ENCODE results near the gene PAK5.

The PAK5 gene

GRCh38 chr20:9838378-9839295 is at the start of gene PAK5:
Gene PAK5, minus strand, starts transcription at chr20:9839076. Its CDS starts 194,748 bp downstream, at chr20:9644328.
- Histone ChIP-seq H3K4me1 (ENCODE audit: control insufficient read depth, insufficient read depth, low read length) (peaks cover 7% of the 10 kb centered on the region), H3K36me3 (ENCODE audit: control insufficient read depth, insufficient read depth, low read length) (no peaks in the 10 kb centered on the region), H3K9ac (ENCODE audit: low read length) (peak within 1 kb of the TSS; percentile 19), H3K4me3 (ENCODE audit: low read depth, low read length) (peak within 1 kb of the TSS; percentile 88), H3K9me3 (ENCODE audit: control insufficient read depth, insufficient read depth, low read depth, low read length) (no peaks in the 10 kb centered on the region), H3K27ac (ENCODE audit: low read depth, low read length) (no peak within 1 kb of the TSS), H3K27me3 (ENCODE audit: control insufficient read depth, insufficient read depth, low read length) (peaks cover 43% of the 10 kb centered on the region)

DNA sequence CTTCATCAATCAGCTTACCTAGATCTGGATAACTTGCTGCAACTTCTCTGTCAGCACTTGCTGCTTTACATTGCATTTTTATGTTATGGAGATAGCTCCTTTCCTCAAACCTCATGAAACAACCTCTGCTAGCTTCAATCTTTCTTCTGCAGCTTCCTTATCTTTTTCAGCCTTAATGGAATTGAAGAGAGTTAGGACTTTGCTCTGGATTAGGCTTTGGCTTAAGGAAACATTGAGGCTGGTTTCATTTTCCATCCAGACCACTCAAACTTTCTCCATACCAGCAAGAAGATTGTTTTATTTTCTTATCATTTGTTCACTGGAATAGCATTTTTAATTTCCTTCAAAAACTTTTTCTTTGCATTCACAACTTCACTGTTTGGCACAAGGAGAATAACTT is 48.8 kb upstream of the PAK5 start:
- Histone ChIP-seq H3K27me3 (ENCODE audit: control insufficient read depth, insufficient read depth, low read length) (no peaks in the 10 kb centered on the region), H3K27ac (ENCODE audit: low read depth, low read length) (no peak overlapping the region), H3K4me1 (ENCODE audit: control insufficient read depth, insufficient read depth, low read length) (no peaks in the 10 kb centered on the region), H3K36me3 (ENCODE audit: control insufficient read depth, insufficient read depth, low read length) (no peaks in the 10 kb centered on the region), H3K9me3 (ENCODE audit: control insufficient read depth, insufficient read depth, low read depth, low read length) (peaks cover 4% of the 10 kb centered on the region; the same call in 1 of the 2 replicates), H3K4me3 (ENCODE audit: low read depth, low read length) (no peak overlapping the region), H3K9ac (ENCODE audit: low read length) (no peak overlapping the region)

- no peaks in the 10 kb centered on the region for H3K36me3 ChIP-seq (ENCODE audit: control insufficient read depth, insufficient read depth, low read length)
- no peaks in the 10 kb centered on the region for H3K27me3 ChIP-seq (ENCODE audit: control insufficient read depth, insufficient read depth, low read length)
- H3K4me1 ChIP-seq (ENCODE audit: control insufficient read depth, insufficient read depth, low read length): no peaks in the 10 kb centered on the region
- no peak overlapping the region for H3K4me3 ChIP-seq (ENCODE audit: low read depth, low read length)
- no peak overlapping the region for H3K27ac ChIP-seq (ENCODE audit: low read depth, low read length)
- H3K9me3 ChIP-seq (ENCODE audit: control insufficient read depth, insufficient read depth, low read depth, low read length): peaks cover 4% of the 10 kb centered on the region; the same call in 1 of the 2 replicates
- no peak overlapping the region for H3K9ac ChIP-seq (ENCODE audit: low read length)
Measured at GRCh38 chr20:9886227-9886626, 47.4 kb upstream of the PAK5 start.

- Histone ChIP-seq H3K9ac (ENCODE audit: low read length) (no peak overlapping the region), H3K4me1 (ENCODE audit: control insufficient read depth, insufficient read depth, low read length) (no peaks in the 10 kb centered on the region), H3K27ac (ENCODE audit: low read depth, low read length) (no peak overlapping the region), H3K36me3 (ENCODE audit: control insufficient read depth, insufficient read depth, low read length) (no peaks in the 10 kb centered on the region), H3K4me3 (ENCODE audit: low read depth, low read length) (no peak overlapping the region), H3K27me3 (ENCODE audit: control insufficient read depth, insufficient read depth, low read length) (peaks cover 4% of the 10 kb centered on the region; the same call in 1 of the 2 replicates), H3K9me3 (ENCODE audit: control insufficient read depth, insufficient read depth, low read depth, low read length) (peaks cover 4% of the 10 kb centered on the region; the same call in 1 of the 2 replicates)
Measured at GRCh38 chr20:9884666-9885065, 45.8 kb upstream of the PAK5 start.

DNA sequence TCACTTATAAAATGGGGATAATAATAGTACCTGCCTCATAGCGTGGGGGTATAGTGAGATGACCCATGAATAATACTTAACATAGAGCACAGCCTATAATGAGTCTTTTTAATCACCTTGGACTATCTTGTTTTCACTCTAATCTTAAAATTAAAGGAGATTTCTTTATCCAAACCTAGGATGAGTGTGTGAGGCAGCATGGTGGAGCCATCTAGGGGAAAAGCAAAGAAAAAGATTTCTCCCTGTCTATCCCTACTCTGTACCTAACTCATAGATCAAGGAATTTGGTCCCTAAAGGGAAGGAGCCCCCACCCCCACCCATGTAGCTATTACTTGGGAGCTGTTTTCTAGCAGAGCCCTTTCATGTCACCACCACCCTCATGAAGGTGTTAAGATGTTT is 45.2 kb upstream of the PAK5 start:
- Histone ChIP-seq H3K9me3 (ENCODE audit: control insufficient read depth, insufficient read depth, low read depth, low read length) (no peaks in the 10 kb centered on the region; the same call in 1 of the 2 replicates), H3K4me3 (ENCODE audit: low read depth, low read length) (no peak overlapping the region), H3K36me3 (ENCODE audit: control insufficient read depth, insufficient read depth, low read length) (no peaks in the 10 kb centered on the region), H3K27me3 (ENCODE audit: control insufficient read depth, insufficient read depth, low read length) (peaks cover 4% of the 10 kb centered on the region; the same call in 1 of the 2 replicates), H3K27ac (ENCODE audit: low read depth, low read length) (no peak overlapping the region), H3K4me1 (ENCODE audit: control insufficient read depth, insufficient read depth, low read length) (no peaks in the 10 kb centered on the region), H3K9ac (ENCODE audit: low read length) (no peak overlapping the region)

- Histone ChIP-seq H3K4me1 (ENCODE audit: control insufficient read depth, insufficient read depth, low read length) (no peaks in the 10 kb centered on the region), H3K9me3 (ENCODE audit: control insufficient read depth, insufficient read depth, low read depth, low read length) (0 out of 2 replicates have a peak, but pooled peaks cover 3% of the 10 kb centered on the region), H3K9ac (ENCODE audit: low read length) (no peak overlapping the region), H3K36me3 (ENCODE audit: control insufficient read depth, insufficient read depth, low read length) (no peaks in the 10 kb centered on the region), H3K27ac (ENCODE audit: low read depth, low read length) (no peak overlapping the region), H3K4me3 (ENCODE audit: low read depth, low read length) (no peak overlapping the region), H3K27me3 (ENCODE audit: control insufficient read depth, insufficient read depth, low read length) (peaks cover 4% of the 10 kb centered on the region; the same call in 1 of the 2 replicates)
Measured at GRCh38 chr20:9877932-9878495, 39.1 kb upstream of the PAK5 start.

- Histone ChIP-seq H3K4me3 (ENCODE audit: low read depth, low read length) (no peak overlapping the region), H3K27me3 (ENCODE audit: control insufficient read depth, insufficient read depth, low read length) (no peaks in the 10 kb centered on the region; the same call in 1 of the 2 replicates), H3K9ac (ENCODE audit: low read length) (no peak overlapping the region)
Measured at GRCh38 chr20:9867196-9867980, 28.5 kb upstream of the PAK5 start.

DNA sequence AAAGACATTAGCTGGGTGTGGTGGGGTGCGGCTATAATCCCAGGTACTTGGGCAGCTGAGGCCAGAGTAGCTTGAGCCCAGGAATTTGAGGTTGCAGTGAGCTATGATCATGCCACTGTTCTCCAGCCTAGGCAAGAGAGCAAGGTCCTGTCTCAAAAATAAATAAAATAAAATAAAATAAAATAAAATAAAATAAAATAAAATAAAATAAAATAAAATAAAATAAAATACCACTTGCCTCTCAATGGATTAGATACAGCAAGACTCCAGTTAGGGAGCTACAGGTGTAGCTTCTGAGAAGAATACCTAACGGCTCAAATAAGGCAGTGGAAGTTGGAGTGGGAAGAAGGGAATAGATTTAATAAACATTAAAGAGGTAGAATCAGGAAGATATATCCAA is 13.7 kb upstream of the PAK5 start:
- no peak overlapping the region for H3K4me3 ChIP-seq (ENCODE audit: low read depth, low read length)
- H3K27me3 ChIP-seq (ENCODE audit: control insufficient read depth, insufficient read depth, low read length): peaks cover 4% of the 10 kb centered on the region
- H3K36me3 ChIP-seq (ENCODE audit: control insufficient read depth, insufficient read depth, low read length): no peaks in the 10 kb centered on the region
- H3K9me3 ChIP-seq (ENCODE audit: control insufficient read depth, insufficient read depth, low read depth, low read length): no peaks in the 10 kb centered on the region
- H3K27ac ChIP-seq (ENCODE audit: low read depth, low read length): no peak overlapping the region
- no peak overlapping the region for H3K9ac ChIP-seq (ENCODE audit: low read length)
- no peaks in the 10 kb centered on the region for H3K4me1 ChIP-seq (ENCODE audit: control insufficient read depth, insufficient read depth, low read length)

More at GRCh38 chr20:9867196-9867980, 28.5 kb upstream of the PAK5 start:
- H3K27ac ChIP-seq (ENCODE audit: low read depth, low read length): no peak overlapping the region
- H3K36me3 ChIP-seq (ENCODE audit: control insufficient read depth, insufficient read depth, low read length): no peaks in the 10 kb centered on the region
- H3K4me1 ChIP-seq (ENCODE audit: control insufficient read depth, insufficient read depth, low read length): no peaks in the 10 kb centered on the region
- H3K9me3 ChIP-seq (ENCODE audit: control insufficient read depth, insufficient read depth, low read depth, low read length): no peaks in the 10 kb centered on the region

DNA sequence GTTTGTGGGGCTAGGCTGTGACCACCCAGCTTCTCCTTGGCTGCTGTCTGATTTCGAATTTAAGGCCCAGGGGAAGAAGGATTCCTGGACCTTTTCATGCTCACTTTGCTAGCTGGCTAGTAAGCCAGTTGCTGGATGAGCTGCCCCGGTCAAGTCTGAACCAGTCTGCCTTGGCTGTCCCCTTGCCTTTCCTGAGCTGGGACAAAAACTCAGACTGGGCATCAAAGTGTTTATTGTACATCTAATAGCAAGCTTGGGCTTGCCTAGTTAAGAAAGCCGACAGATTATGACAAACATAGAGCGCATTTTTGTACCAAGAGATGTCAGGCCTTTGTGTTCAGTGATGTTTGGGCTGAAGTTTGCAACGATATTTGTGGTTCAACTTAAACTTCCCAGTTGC is 750 bp upstream of the PAK5 start:
- Histone ChIP-seq H3K4me1 (ENCODE audit: control insufficient read depth, insufficient read depth, low read length) (peaks cover 7% of the 10 kb centered on the region), H3K27me3 (ENCODE audit: control insufficient read depth, insufficient read depth, low read length) (peaks cover 38% of the 10 kb centered on the region), H3K9me3 (ENCODE audit: control insufficient read depth, insufficient read depth, low read depth, low read length) (no peaks in the 10 kb centered on the region), H3K36me3 (ENCODE audit: control insufficient read depth, insufficient read depth, low read length) (no peaks in the 10 kb centered on the region), H3K4me3 (ENCODE audit: low read depth, low read length) (peak overlapping the region; percentile 88), H3K9ac (ENCODE audit: low read length) (no peak overlapping the region), H3K27ac (ENCODE audit: low read depth, low read length) (no peak overlapping the region)

- Histone ChIP-seq H3K9ac (ENCODE audit: low read length) (no peak overlapping the region), H3K27me3 (ENCODE audit: control insufficient read depth, insufficient read depth, low read length) (peaks cover 43% of the 10 kb centered on the region), H3K9me3 (ENCODE audit: control insufficient read depth, insufficient read depth, low read depth, low read length) (no peaks in the 10 kb centered on the region), H3K27ac (ENCODE audit: low read depth, low read length) (no peak overlapping the region), H3K36me3 (ENCODE audit: control insufficient read depth, insufficient read depth, low read length) (no peaks in the 10 kb centered on the region), H3K4me1 (ENCODE audit: control insufficient read depth, insufficient read depth, low read length) (peaks cover 7% of the 10 kb centered on the region), H3K4me3 (ENCODE audit: low read depth, low read length) (peak overlapping the region; percentile 88)
Measured at GRCh38 chr20:9838035-9838377, 870 bp downstream of the PAK5 start.
